ENCODE results near the gene PRKCSH. TPM values are rescaled to one million over a fixed set of nuclear protein-coding genes. Genes with fewer than 3 reads are reported as not detected.

PRKCSH gene, protein sequence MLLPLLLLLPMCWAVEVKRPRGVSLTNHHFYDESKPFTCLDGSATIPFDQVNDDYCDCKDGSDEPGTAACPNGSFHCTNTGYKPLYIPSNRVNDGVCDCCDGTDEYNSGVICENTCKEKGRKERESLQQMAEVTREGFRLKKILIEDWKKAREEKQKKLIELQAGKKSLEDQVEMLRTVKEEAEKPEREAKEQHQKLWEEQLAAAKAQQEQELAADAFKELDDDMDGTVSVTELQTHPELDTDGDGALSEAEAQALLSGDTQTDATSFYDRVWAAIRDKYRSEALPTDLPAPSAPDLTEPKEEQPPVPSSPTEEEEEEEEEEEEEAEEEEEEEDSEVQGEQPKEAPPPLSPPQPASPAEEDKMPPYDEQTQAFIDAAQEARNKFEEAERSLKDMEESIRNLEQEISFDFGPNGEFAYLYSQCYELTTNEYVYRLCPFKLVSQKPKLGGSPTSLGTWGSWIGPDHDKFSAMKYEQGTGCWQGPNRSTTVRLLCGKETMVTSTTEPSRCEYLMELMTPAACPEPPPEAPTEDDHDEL
- total RNA-seq = 121 and 161 TPM in 2 replicates

GRCh38 chr19:11435057-11435832, at the start of gene PRKCSH, which contains the start of gene ODAD3:
Gene PRKCSH (plus strand): TSS chr19:11435635. CDS start chr19:11436118, 483 bp downstream.
Gene ODAD3 (minus strand): TSS chr19:11435121. CDS start chr19:11435016, 105 bp downstream.

GRCh38 chr19:11418549-11419506, 16.6 kb upstream of the PRKCSH start, which contains the start of gene RGL3:
Gene RGL3 (minus strand): TSS chr19:11419314. CDS start chr19:11419278, 36 bp downstream.

DNA sequence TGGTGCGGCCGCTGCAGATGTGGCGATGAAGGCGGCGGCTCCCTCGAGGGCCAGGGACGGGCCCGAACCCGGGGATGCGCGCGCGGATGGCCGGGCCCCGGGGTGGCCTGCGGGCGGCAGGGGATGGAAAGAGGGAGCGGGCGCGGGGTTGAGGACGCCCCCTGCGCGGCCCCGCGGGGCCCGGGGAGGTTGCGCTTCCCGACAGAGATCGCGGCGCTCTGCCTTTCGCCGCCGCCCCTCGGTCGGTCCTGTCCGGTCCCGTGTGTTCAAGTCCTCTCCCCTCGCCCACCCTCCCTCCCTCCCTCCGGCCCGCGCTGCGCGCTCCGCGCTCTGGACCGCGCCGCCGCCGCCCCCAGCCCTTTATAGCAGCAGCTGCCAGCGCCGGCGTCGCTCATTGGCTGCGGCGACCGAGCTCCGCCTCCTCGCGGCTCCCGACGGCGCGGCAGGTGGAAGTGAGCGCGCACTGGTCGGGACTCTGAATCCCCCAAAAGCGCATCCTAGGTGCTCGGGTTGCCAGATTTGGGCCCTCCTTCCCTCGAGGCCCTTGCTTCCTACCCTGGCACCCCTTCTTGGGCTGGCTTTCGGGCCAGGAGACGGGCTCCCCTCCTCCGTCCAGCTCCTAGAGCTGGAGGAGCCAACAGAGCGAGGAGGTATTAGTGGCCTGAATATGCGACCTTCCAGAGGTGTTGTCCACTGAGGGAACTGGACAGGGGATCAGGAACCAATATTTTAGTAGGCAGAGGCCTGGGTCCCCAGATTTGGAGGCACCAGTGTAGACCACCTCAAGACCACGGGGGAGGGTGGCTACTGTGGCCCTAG, 45.5 kb downstream of the PRKCSH start, which contains the start of gene ELAVL3:
Gene ELAVL3, minus strand, starts transcription at position 332 of the 819 bp plus-strand sequence. CDS start 438 bp downstream, outside the sequence.

Other genes starting within 250 kb of the PRKCSH start
- gene KANK2, start 238.1 kb upstream of the PRKCSH start, total RNA-seq = 171 and 274 TPM in 2 replicates
- gene ANGPTL8, start 196.0 kb upstream of the PRKCSH start, total RNA-seq = not detected in 2 replicates
- gene DOCK6, start 173.1 kb upstream of the PRKCSH start, total RNA-seq = 16.3 and 20.0 TPM in 2 replicates
- gene TSPAN16, start 139.5 kb upstream of the PRKCSH start, total RNA-seq = not detected in 2 replicates
- gene RAB3D, start 96.0 kb upstream of the PRKCSH start, total RNA-seq = 7.3 and 9.0 TPM in 2 replicates
- gene TMEM205, start 89.4 kb upstream of the PRKCSH start, total RNA-seq = 82.1 and 123 TPM in 2 replicates
- gene CCDC159, start 89.1 kb upstream of the PRKCSH start, total RNA-seq = 2.3 and 5.6 TPM in 2 replicates
- 11.3 and 12.5 TPM in 2 replicates for gene PLPPR2, start 80.2 kb upstream of the PRKCSH start, total RNA-seq
- gene SWSAP1, start 61.0 kb upstream of the PRKCSH start, total RNA-seq = under 0.01 and 0.58 TPM in 2 replicates
- gene EPOR, start 51.3 kb upstream of the PRKCSH start, total RNA-seq = 6.5 and 12.1 TPM in 2 replicates
- gene RGL3, start 16.3 kb upstream of the PRKCSH start, total RNA-seq = 2.3 and 7.0 TPM in 2 replicates
- gene ODAD3, start 514 bp upstream of the PRKCSH start, total RNA-seq = 0.28 and 0.38 TPM in 2 replicates
- 0.28 TPM in 1 of 2 replicates, not detected in the other for gene ELAVL3, start 45.4 kb downstream of the PRKCSH start, total RNA-seq
- 6.2 and 6.9 TPM in 2 replicates for gene ZNF653, start 70.2 kb downstream of the PRKCSH start, total RNA-seq
- gene ECSIT, start 93.5 kb downstream of the PRKCSH start, total RNA-seq = 24.8 and 31.4 TPM in 2 replicates
- gene CNN1, start 103.2 kb downstream of the PRKCSH start, total RNA-seq = 10.2 and 56.1 TPM in 2 replicates
- gene ELOF1, start 123.6 kb downstream of the PRKCSH start, total RNA-seq = 23.4 and 45.4 TPM in 2 replicates
- 0.38 and 3.1 TPM in 2 replicates for gene ACP5, start 142.0 kb downstream of the PRKCSH start, total RNA-seq
- gene ZNF627, start 161.8 kb downstream of the PRKCSH start, total RNA-seq = 19.4 and 30.2 TPM in 2 replicates